LNCaP clone FGC (cell line): ENCODE measurements around the gene CDKN2AIPNL.

ENCODE experiments used
- DNase-seq: peaks from one replicate; pipeline ENCODE4 v3.0.0-alpha.2; 2011; ENCODE audit warnings: low read depth
- H3K4me3 ChIP-seq: 2 replicates; pipeline ENCODE4 v1.5.1; 2011; ENCODE audit warnings: mild to moderate bottlenecking, low read depth, low read length, control low read depth
- TF ChIP-seq, protein P1 (sequence below): IDR thresholded peaks from 2 replicates; pipeline ENCODE4 v1.5.1; 2012; ENCODE audit warnings: mild to moderate bottlenecking; ENCODE audit not compliant: control insufficient read depth, insufficient read depth; ENCODE audit errors: extremely low read depth

CDKN2AIPNL gene

DNA sequence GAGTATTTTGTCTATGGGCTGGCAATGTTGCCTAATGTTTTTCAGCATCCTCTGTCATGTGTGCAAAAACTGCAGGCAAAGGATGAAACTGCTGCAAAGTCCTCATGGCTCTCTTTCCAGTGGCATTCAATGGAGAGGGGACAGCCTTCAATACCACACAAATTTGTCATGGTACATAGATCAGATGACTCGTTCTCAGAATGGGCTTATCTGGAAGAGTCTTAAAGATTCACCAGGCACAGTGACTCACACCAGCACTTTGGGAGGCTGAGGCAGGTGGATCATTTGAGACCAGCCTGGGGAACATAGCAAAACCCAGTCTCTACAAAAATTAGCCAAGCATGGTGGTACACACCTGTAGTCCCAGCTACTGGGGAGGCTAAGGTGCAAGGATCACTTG is 5.3 kb downstream of the CDKN2AIPNL start:
- no peak for DNase-seq
- H3K4me3 ChIP-seq: no peak overlapping the region
- TF ChIP-seq, protein P1, sequence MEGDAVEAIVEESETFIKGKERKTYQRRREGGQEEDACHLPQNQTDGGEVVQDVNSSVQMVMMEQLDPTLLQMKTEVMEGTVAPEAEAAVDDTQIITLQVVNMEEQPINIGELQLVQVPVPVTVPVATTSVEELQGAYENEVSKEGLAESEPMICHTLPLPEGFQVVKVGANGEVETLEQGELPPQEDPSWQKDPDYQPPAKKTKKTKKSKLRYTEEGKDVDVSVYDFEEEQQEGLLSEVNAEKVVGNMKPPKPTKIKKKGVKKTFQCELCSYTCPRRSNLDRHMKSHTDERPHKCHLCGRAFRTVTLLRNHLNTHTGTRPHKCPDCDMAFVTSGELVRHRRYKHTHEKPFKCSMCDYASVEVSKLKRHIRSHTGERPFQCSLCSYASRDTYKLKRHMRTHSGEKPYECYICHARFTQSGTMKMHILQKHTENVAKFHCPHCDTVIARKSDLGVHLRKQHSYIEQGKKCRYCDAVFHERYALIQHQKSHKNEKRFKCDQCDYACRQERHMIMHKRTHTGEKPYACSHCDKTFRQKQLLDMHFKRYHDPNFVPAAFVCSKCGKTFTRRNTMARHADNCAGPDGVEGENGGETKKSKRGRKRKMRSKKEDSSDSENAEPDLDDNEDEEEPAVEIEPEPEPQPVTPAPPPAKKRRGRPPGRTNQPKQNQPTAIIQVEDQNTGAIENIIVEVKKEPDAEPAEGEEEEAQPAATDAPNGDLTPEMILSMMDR: no peak

- DNase-seq: no peak
- TF ChIP-seq, protein P1: no peak
- H3K4me3 ChIP-seq: no peak overlapping the region
Observed at GRCh38 chr5:134403951-134404350, 7.7 kb downstream of the CDKN2AIPNL start.

GRCh38 chr5:134398609-134399155 is 13.0 kb downstream of the CDKN2AIPNL start:
- no peak for DNase-seq
- no peak overlapping the region for H3K4me3 ChIP-seq
- TF ChIP-seq, protein P1: no peak

DNA sequence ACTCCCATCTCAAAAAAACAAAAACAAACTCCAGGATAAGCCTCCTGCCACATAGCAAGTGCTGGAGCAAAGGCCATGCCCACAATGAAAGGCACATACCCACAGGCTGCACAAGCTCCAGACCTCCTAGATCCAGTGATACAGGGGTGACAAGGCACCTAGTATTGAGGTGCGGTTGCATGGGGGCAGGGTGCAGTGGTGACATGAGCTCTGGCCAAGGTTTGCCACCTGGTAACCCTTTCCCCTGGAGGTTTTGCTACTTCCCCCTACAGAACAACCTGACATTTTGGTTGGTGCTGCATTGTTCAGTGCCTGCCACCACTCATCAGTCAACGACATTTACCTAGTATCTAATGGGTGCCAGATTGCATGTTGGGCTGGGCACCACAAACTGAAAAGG is 14.5 kb downstream of the CDKN2AIPNL start:
- TF ChIP-seq, protein P1: no peak
- no peak overlapping the region for H3K4me3 ChIP-seq
- no peak for DNase-seq

GRCh38 chr5:134396274-134396673 is 15.4 kb downstream of the CDKN2AIPNL start:
- no peak overlapping the region for H3K4me3 ChIP-seq
- DNase-seq: no peak
- TF ChIP-seq, protein P1: no peak

DNA sequence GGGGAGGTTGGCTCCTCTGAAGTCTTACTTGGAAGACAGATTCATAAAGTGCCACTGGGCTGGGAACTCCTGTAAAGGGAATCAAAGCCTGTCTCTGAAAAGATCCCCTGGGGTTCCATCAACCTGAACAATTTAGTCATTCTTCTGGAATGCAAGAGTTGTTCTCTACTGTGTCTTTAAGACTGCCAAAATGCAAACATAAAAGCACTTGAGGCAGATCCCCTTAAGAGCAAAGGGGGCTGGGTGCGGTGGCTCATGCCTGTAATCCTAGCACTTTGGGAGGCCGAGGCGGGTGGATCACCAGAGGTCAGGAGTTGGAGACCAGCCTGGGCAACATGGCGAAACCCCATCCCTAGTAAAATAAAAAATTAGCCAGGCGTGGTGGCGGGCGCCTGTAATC is 16.7 kb downstream of the CDKN2AIPNL start:
- no peak overlapping the region for H3K4me3 ChIP-seq
- no peak for DNase-seq
- TF ChIP-seq, protein P1: no peak

DNA sequence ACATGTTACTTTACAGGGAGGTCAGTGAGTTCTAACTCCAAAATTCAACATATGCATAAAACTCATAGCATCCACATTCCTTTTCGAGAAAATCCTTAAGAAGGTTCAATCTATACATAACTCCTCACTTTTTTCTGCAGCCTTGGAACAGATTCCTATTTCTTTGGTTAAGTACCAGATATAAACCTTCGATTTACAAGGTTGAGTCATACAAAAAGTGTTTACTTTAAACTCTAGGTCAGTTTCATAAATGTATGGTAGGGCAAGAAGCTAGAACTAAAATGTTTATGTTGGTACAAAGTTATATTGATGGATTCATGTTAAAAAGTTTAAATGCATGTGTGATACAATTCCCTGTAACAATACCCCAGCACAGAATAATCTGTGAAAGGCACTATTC is 19.4 kb downstream of the CDKN2AIPNL start:
- TF ChIP-seq, protein P1: no peak
- H3K4me3 ChIP-seq: no peak overlapping the region
- no peak for DNase-seq
